Stimulated activated CD4-positive, alpha-beta T cell treated with anti-CD3 and anti-CD28 coated beads, Interleukin-2, amount 100 ng/mL, for 48 hours (primary cell): Measurements from ENCODE around the gene NSG2.
"Not testable (repeated sequence)": the region's sequence is repeated elsewhere in the genome, so short reads cannot be mapped to it uniquely, and the experiment has no call there.

Experiments
- DNase-seq, 2 donors: peaks; one replicate each; pipeline ENCODE4 v3.0.0-alpha.2; 2020

NSG2 gene

GRCh38 chr5:174063082-174063756 is 17.7 kb downstream of the NSG2 start:
- no peak for DNase-seq

GRCh38 chr5:174064171-174064570 is 18.7 kb downstream of the NSG2 start:
- DNase-seq = no peak

DNA sequence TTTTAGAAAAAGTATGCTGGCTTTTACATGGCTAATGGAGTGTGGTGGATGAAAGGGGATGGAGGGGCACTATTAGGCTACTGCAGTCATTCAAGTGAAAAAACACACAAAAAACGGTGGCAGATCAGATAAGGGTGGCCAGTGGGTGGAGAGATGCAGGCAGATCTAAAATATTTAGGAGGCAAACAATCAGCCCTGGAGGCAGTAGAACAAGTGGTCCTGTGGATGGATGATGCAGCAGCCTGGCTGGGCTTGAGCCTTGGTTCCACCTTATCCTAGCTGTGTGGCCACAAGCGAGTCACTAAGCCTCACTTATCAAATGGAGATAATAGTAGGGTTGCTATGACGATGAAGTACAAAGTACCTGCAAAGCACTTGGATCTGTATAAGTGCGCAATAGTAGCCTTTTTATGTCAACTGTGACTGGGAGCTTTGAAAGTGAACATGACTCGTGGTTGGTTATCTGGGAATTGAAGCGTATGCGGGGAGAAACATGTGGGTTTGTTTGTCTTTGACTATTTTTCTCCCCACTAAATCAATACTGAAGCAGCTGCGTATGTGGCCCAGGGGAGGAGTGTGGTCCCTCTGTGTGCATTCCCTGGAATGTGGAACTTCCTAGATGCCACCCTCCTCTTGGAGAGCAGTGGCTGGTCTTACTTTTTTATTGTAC is 20.2 kb downstream of the NSG2 start:
- no peak for DNase-seq

DNA sequence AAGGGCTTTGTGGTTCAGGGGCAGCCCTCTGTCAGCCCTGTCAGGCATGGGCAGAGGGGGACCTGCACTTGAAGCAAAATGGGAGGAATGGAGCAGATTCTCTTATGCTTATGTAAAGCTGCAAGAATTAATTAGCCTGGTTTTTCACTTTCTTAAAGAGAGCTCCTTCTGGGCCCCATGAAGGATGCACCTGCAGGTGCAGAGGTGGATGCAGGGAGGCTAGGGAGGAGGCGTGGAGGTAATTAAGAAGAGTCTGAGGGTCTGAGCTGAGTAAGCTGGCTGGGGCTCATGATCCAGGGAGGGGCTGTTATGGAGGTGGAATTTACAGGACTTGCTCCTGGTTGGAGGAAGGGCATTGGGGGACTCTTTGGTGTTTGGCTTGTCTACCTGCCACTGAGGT is 22.0 kb downstream of the NSG2 start:
- DNase-seq = no peak

DNA sequence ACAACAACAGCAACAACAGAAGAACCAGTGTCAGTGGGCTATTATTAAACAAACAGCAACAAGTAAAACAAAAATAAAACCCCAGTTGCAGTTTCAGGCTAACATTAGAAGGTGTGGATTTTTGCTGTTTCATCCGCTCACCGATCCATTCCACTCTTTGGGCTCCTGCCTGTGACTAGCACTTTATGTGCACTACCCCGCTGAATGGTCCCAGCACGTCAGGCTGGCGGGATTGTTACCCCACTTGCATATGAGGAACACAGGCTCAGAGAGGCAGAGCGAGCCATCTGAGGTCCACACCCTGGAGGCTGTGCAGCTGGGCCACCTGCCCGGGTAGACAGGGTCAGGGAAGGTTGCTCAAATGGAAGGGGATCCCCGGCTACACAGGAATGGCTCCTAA is 26.0 kb downstream of the NSG2 start:
- no peak for DNase-seq

DNA sequence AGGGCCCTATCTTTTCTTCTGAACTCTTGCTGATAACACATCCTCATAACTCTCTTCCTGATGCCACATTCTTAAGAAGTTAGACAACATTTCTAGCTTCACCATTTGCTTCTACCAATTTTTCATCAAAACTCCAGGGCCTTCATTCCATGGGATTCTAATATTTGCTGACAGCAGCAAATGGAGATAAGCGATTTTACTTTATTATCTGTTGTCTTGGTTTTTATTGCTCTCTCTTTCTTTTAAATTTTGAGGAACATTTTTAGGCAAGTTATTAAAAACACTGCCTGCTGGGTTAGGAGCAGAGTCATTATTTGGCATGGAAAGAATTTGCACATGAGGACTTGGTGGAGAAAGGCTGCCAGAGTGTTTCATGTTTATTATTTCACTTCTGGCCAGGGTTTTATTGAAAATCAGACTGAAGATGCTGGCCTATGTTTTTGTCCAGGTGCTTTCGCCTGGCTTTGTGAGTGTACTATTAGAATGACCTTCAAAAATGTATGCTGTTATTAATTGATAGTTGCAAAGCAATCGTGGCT is 27.7 kb downstream of the NSG2 start:
- DNase-seq = no peak

DNA sequence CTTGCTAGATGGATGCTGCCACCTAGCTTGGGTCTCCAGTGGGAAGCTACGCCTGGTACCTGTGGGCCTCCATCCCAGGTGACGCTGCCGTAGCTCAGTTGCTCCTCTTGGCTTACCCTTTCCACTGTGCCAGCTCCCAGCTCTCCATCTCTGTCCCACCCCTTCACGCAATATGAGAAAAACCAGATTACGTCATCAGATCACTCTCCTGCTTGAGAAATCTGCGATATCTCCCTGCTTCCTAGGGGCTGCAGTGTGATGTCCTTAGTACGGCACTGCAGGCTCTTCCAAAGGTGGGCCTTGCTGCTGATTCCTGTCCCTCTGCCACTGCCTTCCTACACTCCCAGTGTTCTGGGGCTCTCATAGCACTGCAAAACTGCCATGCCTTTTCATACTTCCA is 28.9 kb downstream of the NSG2 start:
- no peak for DNase-seq

GRCh38 chr5:174078416-174078815 is 32.9 kb downstream of the NSG2 start:
- DNase-seq = no peak

GRCh38 chr5:174082286-174082685 is 36.8 kb downstream of the NSG2 start:
- DNase-seq = no peak

GRCh38 chr5:174083056-174083827 is 37.7 kb downstream of the NSG2 start:
- no peak for DNase-seq

DNA sequence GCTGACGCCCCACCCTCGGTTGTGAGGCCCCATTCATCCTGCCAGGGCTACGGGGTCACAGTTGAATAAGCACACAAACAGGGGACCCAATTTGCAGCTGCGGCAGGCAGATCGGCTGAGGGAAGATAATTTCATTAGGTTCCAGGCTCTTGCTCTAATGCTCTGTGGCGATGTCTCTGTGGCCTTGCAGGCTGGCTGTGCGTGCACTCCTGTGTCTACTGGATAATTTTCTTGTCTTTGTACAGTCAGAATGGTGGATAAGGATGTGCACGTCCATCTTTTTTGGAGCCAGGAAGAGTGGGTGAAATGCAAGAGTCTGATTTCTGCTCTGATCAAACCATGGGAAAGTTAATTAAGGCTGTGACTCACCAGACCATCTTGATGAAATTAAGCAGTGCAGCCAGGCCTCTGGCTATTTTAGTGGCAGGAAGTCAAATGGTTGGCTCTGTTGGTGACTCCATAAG is 39.2 kb downstream of the NSG2 start:
- no peak for DNase-seq

GRCh38 chr5:174086751-174087150 is 41.2 kb downstream of the NSG2 start:
- DNase-seq = no peak

- no peak for DNase-seq
Observed at GRCh38 chr5:174087783-174088182, 42.3 kb downstream of the NSG2 start.

GRCh38 chr5:174090129-174090528 is 44.6 kb downstream of the NSG2 start:
- DNase-seq = no peak

DNA sequence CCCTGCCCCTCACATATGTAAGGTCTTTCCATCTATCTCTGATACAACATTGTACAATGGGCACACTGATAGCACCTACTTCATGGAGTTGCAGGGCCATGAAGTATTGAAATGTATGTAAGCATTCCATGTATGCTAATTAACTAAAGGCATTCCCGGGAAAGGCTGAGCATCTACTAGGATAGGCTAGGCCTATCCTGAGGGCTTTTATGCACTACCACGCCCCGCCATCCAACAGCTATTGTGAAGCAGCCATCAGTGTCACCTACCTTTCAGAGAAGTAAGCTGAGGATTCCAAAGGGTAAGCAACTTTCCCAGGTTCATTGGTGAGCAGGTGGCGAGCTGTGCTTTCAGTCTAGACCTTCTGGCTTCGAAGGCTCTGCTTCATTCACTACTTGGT is 47.6 kb downstream of the NSG2 start:
- no peak for DNase-seq

- DNase-seq = no peak
Observed at GRCh38 chr5:174094857-174095606, 49.5 kb downstream of the NSG2 start.

DNA sequence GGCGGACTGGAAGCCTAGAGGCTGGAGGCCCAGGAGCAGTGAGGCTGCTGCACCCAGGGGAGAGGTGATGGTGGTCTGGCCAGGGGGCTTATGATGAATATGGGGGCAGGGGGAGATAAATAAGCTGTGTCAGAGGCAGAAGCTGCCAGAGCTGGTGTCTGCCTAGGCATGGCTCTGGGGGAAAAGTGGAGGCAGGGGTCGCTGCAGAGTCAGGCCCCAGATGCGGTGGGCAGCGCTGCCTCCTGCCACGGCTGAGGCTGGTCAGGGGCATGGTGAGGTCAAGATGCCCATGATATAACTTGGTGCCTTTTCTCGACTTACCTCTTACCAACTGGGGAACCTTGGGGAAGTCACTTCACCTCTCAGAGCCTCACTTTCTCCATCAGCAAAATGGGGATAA is 51.1 kb downstream of the NSG2 start:
- DNase-seq = no peak

GRCh38 chr5:174097486-174098185 is 52.1 kb downstream of the NSG2 start:
- DNase-seq = no peak

- no peak for DNase-seq
Observed at GRCh38 chr5:174098694-174099093, 53.2 kb downstream of the NSG2 start.

- DNase-seq = no peak
Observed at GRCh38 chr5:174100490-174100889, 55.0 kb downstream of the NSG2 start.

DNA sequence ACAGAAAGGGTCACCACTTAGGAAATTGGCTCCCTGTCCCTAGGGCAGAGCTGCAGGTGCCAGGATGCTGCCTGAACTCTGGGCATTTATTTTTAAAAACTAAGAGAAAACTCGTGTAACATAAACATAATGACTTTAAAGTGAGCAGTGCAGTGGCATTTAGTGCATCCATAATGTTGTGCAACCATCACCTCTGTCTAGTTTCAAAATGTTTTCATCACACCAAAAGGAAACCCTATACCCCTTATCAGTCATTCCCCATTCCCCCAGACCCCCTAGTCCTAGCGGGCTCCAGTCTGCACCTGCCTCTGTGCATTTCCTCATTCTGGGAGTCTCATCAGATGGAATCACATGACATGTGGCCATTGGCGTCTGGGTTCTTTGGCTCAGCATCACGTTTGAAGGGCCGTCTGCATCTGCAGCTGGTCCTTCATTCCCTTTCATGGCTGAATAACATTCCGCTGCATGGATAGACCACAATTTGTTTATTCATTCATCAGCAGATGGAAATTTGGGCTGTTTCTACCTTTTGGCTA is 55.8 kb downstream of the NSG2 start:
- no peak for DNase-seq

DNA sequence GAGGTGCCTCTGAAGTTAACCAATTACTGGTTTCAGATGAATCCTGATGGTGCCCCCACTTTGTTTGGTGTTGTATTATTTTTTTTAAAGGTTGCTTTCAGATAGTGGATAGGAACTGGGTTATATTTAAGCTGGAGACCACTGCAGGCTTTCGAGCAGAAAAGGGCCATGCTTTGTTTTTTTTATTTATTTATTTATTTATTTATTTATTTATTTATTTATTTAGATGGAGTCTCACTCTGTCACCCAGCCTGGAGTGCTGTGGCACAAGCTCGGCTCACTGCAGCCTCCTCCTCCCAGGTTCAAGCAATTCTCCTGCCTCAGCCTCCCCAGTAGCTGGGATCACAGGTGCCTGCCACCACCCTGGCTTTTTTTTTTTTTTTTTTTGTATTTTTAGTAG is 57.1 kb downstream of the NSG2 start:
- not testable (repeated sequence) for DNase-seq
